ENCODE measurements around the gene SLC43A1.

- no peak for TF ChIP-seq CTCF (conservative IDR thresholded peaks at IDR 0.05)
- TF ChIP-seq ZFX (IDR thresholded peaks at IDR 0.05), result no peak
These were observed 24.9 kb downstream of the SLC43A1 start for GRCh38 chr11:57490456-57491248.

Measured in C4-2B (cell line).